H9 (cell line): ENCODE data around the gene RUSC2. TPM values are rescaled to one million over a fixed set of nuclear protein-coding genes. Genes with fewer than 3 reads are reported as not detected.
"Not testable (repeated sequence)": the region's sequence is repeated elsewhere in the genome, so short reads cannot be mapped to it uniquely, and the experiment has no call there.

ENCODE experiments used
- DNase-seq: peaks from one replicate; pipeline ENCODE4 v3.0.0-alpha.2; 2017
- H2AFZ ChIP-seq: one replicate; pipeline ENCODE4 v1.6.1; 2013; ENCODE audit warnings: mild to moderate bottlenecking, low read length, control low read depth, moderate library complexity
- H2AK5ac ChIP-seq: 2 replicates; pipeline ENCODE4 v1.6.1; 2013; ENCODE audit warnings: low read length, control low read depth, mixed read lengths; ENCODE audit not compliant: insufficient read length
- H2BK120ac ChIP-seq: one replicate; pipeline ENCODE4 v1.6.1; 2013; ENCODE audit warnings: low read depth, mild to moderate bottlenecking, low read length, control low read depth, inconsistent platforms; ENCODE audit not compliant: poor library complexity, severe bottlenecking
- H2BK12ac ChIP-seq: 2 replicates; pipeline ENCODE4 v1.6.1; 2013; ENCODE audit warnings: low read length, control low read depth, mixed read lengths, low read depth; ENCODE audit not compliant: insufficient read length
- H2BK15ac ChIP-seq: 2 replicates; pipeline ENCODE4 v1.6.1; 2013; ENCODE audit warnings: low read depth, low read length, control low read depth
- H2BK20ac ChIP-seq: one replicate; pipeline ENCODE4 v1.6.1; 2013; ENCODE audit warnings: low read depth, mild to moderate bottlenecking, low read length, control low read depth, inconsistent platforms; ENCODE audit not compliant: poor library complexity, severe bottlenecking
- H2BK5ac ChIP-seq: 2 replicates; pipeline ENCODE4 v1.6.1; 2013; ENCODE audit warnings: low read length, control low read depth, mixed read lengths; ENCODE audit not compliant: insufficient read length
- H3K14ac ChIP-seq: 2 replicates; pipeline ENCODE4 v1.6.1; 2013; ENCODE audit warnings: low read length, control low read depth; ENCODE audit not compliant: insufficient read depth
- H3K18ac ChIP-seq: 2 replicates; pipeline ENCODE4 v1.6.1; 2013; ENCODE audit warnings: low read depth, mild to moderate bottlenecking, mixed read lengths, low read length, control low read depth; ENCODE audit not compliant: insufficient read length
- H3K23ac ChIP-seq: 2 replicates; pipeline ENCODE4 v1.6.1; 2013; ENCODE audit warnings: low read length, control low read depth, mixed read lengths, low read depth; ENCODE audit not compliant: insufficient read length
- H3K23me2 ChIP-seq: 2 replicates; pipeline ENCODE4 v1.6.1; 2013; ENCODE audit warnings: low read depth, mild to moderate bottlenecking, mixed read lengths, low read length, control low read depth; ENCODE audit not compliant: insufficient read length, poor library complexity, severe bottlenecking
- H3K27ac ChIP-seq: 2 replicates; pipeline ENCODE4 v1.5.1; 2013; ENCODE audit warnings: low read length, control low read depth, mixed read lengths, low read depth; ENCODE audit not compliant: insufficient read length
- H3K27me3 ChIP-seq: 2 replicates; pipeline ENCODE4 v1.6.1; 2013; ENCODE audit warnings: low read length, control low read depth, inconsistent platforms; ENCODE audit not compliant: insufficient read depth
- H3K4ac ChIP-seq: 2 replicates; pipeline ENCODE4 v1.6.1; 2013; ENCODE audit warnings: low read depth, mild to moderate bottlenecking, control low read depth, inconsistent platforms, low read length, moderate library complexity
- H3K4me1 ChIP-seq: 2 replicates; pipeline ENCODE4 v1.6.1; 2013; ENCODE audit warnings: low read length, control low read depth, inconsistent platforms; ENCODE audit not compliant: insufficient read depth
- H3K4me2 ChIP-seq: 2 replicates; pipeline ENCODE4 v1.6.1; 2013; ENCODE audit warnings: low read length, control low read depth, mixed read lengths; ENCODE audit not compliant: insufficient read length, insufficient read depth
- H3K56ac ChIP-seq: 2 replicates; pipeline ENCODE4 v1.6.1; 2013; ENCODE audit warnings: low read depth, mild to moderate bottlenecking, mixed read lengths, low read length, control low read depth; ENCODE audit not compliant: insufficient read length
- H3K79me1 ChIP-seq: 2 replicates; pipeline ENCODE4 v1.6.1; 2013; ENCODE audit warnings: low read depth, mild to moderate bottlenecking, moderate library complexity, low read length, control low read depth, inconsistent platforms; ENCODE audit not compliant: insufficient read depth, poor library complexity, severe bottlenecking
- H3K79me2 ChIP-seq: 2 replicates; pipeline ENCODE4 v1.6.1; 2013; ENCODE audit warnings: low read length, control low read depth, inconsistent platforms; ENCODE audit not compliant: insufficient read depth
- H3K9ac ChIP-seq: 2 replicates; pipeline ENCODE4 v1.6.1; 2013; ENCODE audit warnings: low read length, control low read depth, mixed read lengths; ENCODE audit not compliant: insufficient read length; ENCODE audit errors: extremely low read depth
- H3K9me3 ChIP-seq: one replicate; pipeline ENCODE4 v1.6.1; 2013; ENCODE audit warnings: low read depth, low read length, inconsistent platforms; ENCODE audit not compliant: control insufficient read depth
- H3T11ph ChIP-seq: one replicate; pipeline ENCODE4 v1.6.1; 2013; ENCODE audit warnings: mild to moderate bottlenecking, low read length, control low read depth, inconsistent platforms
- H4K20me1 ChIP-seq: one replicate; pipeline ENCODE4 v1.6.1; 2013; ENCODE audit not compliant: control insufficient read depth, insufficient read length, insufficient read depth
- H4K5ac ChIP-seq: 2 replicates; pipeline ENCODE4 v1.6.1; 2013; ENCODE audit warnings: low read depth, mild to moderate bottlenecking, mixed read lengths, low read length, control low read depth; ENCODE audit not compliant: insufficient read length
- H4K8ac ChIP-seq: replicated peaks from 2 replicates; pipeline ENCODE4 v1.6.1; 2013; ENCODE audit warnings: low read length, control low read depth, mixed read lengths, low read depth; ENCODE audit not compliant: insufficient read length
- H4K91ac ChIP-seq: 2 replicates; pipeline ENCODE4 v1.6.1; 2013; ENCODE audit warnings: low read depth, mild to moderate bottlenecking, moderate library complexity, mixed read lengths, low read length, control low read depth; ENCODE audit not compliant: insufficient read length
- H3K27ac Mint-ChIP-seq, 3 experiments: 2 replicates in 2 of 3; 3 replicates in 1 of 3; pipeline ENCODE4 v1.8.0; 2020 to 2021; ENCODE audit warnings: mixed read lengths in 3 of 3, mild to moderate bottlenecking in 1 of 3, moderate library complexity in 1 of 3
- H3K27me3 Mint-ChIP-seq: 2 replicates; pipeline ENCODE4 v1.8.0; 2021; ENCODE audit warnings: low read depth, mild to moderate bottlenecking, moderate library complexity, mixed read lengths
- H3K36me3 Mint-ChIP-seq, 3 experiments: 2 replicates in 2 of 3; 3 replicates in 1 of 3; pipeline ENCODE4 v1.8.0; 2020 to 2021; ENCODE audit warnings: low read depth in 3 of 3, mixed read lengths in 3 of 3; ENCODE audit not compliant: insufficient read depth in 1 of 3
- H3K4me1 Mint-ChIP-seq, 2 experiments: 2 replicates each; pipeline ENCODE4 v1.8.0; 2020; ENCODE audit warnings: mixed read lengths in 2 of 2
- H3K4me3 Mint-ChIP-seq, 2 experiments: 2 replicates in 1 of 2; 3 replicates in 1 of 2; pipeline ENCODE4 v1.8.0; 2020 to 2021; ENCODE audit warnings: mild to moderate bottlenecking in 2 of 2, mixed read lengths in 2 of 2, moderate library complexity in 1 of 2
- H3K9me3 Mint-ChIP-seq, 2 experiments: 2 replicates in 1 of 2; 3 replicates in 1 of 2; pipeline ENCODE4 v1.8.0; 2020; ENCODE audit warnings: mild to moderate bottlenecking in 2 of 2, mixed read lengths in 2 of 2, moderate library complexity in 1 of 2
- CTCF ChIP-seq: fragments of 200-600 bp; sonication (generic); conservative IDR thresholded peaks from 3 replicates; pipeline ENCODE4 v1.8.0; 2021; ENCODE audit warnings: antibody characterized with exemption, mild to moderate bottlenecking
- WGBS: extraction: QIAGEN DNeasy Blood & Tissue Kit; methylation state at CpG from one replicate; pipeline ENCODE4 v1.1.7; 2013; ENCODE audit warnings: missing lambda C conversion rate, low lambda C conversion rate, mixed read lengths; ENCODE audit not compliant: insufficient read length; ENCODE audit errors: extremely low coverage; 5-methylcytosine and 5-hydroxymethylcytosine counted together
- total RNA-seq: library from RNA; stranded (reverse); gene quantifications from 2 replicates; pipeline ENCODE4 v1.2.1, GENCODE V29; 2021

Gene RUSC2
- total RNA-seq, 1 experiment from 2014 or later: 6.3 TPM

- Mint-ChIP-seq H3K4me3 (no peak overlapping the region), H3K36me3 (peaks cover 0 to 3% (median 0%) of the 10 kb centered on the region in 3 experiments; a peak in 1 of 7 replicates)
- no peak overlapping the region for H3K27ac ChIP-seq
Observed at GRCh38 chr9:35533398-35533797, 43.5 kb downstream of the RUSC2 start.

GRCh38 chr9:35534921-35535320, 45.0 kb downstream of the RUSC2 start:
- not testable (repeated sequence) for H3K27ac Mint-ChIP-seq, H4K5ac ChIP-seq, H3K4me3 Mint-ChIP-seq, H2BK12ac ChIP-seq, H2AK5ac ChIP-seq, H3K23ac ChIP-seq, H4K91ac ChIP-seq, H3K18ac ChIP-seq, H3K9me3 Mint-ChIP-seq, H3K79me2 ChIP-seq, H2BK20ac ChIP-seq, H3K4ac ChIP-seq, H3K4me1 ChIP-seq, DNase-seq, H3K27ac ChIP-seq, H3K27me3 Mint-ChIP-seq, H3K9ac ChIP-seq, H3K4me2 ChIP-seq, H3K23me2 ChIP-seq, H3K79me1 ChIP-seq, H3K14ac ChIP-seq, H3K27me3 ChIP-seq, H2BK15ac ChIP-seq, H2BK120ac ChIP-seq, H2BK5ac ChIP-seq, H4K8ac ChIP-seq, H3T11ph ChIP-seq, H3K56ac ChIP-seq, H2AFZ ChIP-seq, H3K9me3 ChIP-seq, H3K36me3 Mint-ChIP-seq, H4K20me1 ChIP-seq
- no CpG with 5 or more reads among the region's 3 CpGs for WGBS
- peaks cover 26 to 30% of the 10 kb centered on the region in 2 experiments for H3K4me1 Mint-ChIP-seq

More at GRCh38 chr9:35533398-35533797, 43.5 kb downstream of the RUSC2 start:
- Histone ChIP-seq H3K14ac (no peak overlapping the region), H2AFZ (no peak overlapping the region), H3K23ac (no peak overlapping the region), H3K79me1 (no peaks in the 10 kb centered on the region), H2BK20ac (no peak overlapping the region), H3K79me2 (no peaks in the 10 kb centered on the region), H3K4me1 (peaks cover under 1% of the 10 kb centered on the region; the same call in 1 of the 2 replicates), H4K20me1 (no peaks in the 10 kb centered on the region), H3K4me2 (no peak overlapping the region), H3K18ac (no peak overlapping the region), H2AK5ac (no peak overlapping the region), H3K56ac (no peak overlapping the region), H3K9ac (no peak overlapping the region), H3K27me3 (no peaks in the 10 kb centered on the region), H3K4ac (no peak overlapping the region), H2BK5ac (no peak overlapping the region), H2BK120ac (no peak overlapping the region), H4K5ac (no peak overlapping the region), H2BK12ac (no peak overlapping the region), H4K8ac (no peak overlapping the region), H3T11ph (no peak overlapping the region), H2BK15ac (no peak overlapping the region), H3K9me3 (no peaks in the 10 kb centered on the region), H4K91ac (no peak overlapping the region), H3K23me2 (no peaks in the 10 kb centered on the region)
- no peaks in the 10 kb centered on the region; the same call in 1 of the 2 replicates for H3K27me3 Mint-ChIP-seq
- H3K4me1 Mint-ChIP-seq: peaks cover 12 to 15% of the 10 kb centered on the region in 2 experiments
- DNase-seq: no peak
- no peaks in the 10 kb centered on the region for H3K9me3 Mint-ChIP-seq
- H3K27ac Mint-ChIP-seq: no peak overlapping the region
- no peak for TF ChIP-seq CTCF
